Stimulated activated CD8-positive, alpha-beta memory T cell treated with anti-CD3 and anti-CD28 coated beads, Interleukin-7, amount 100 ng/mL, for 4 hours (primary cell): ENCODE results near the gene SENP3.

Source experiments
- DNase-seq, 2 donors: peaks; one replicate each; pipeline ENCODE4 v3.0.0-alpha.2; 2020; ENCODE audit warnings: low read depth in 2 of 2

SENP3 gene

DNA sequence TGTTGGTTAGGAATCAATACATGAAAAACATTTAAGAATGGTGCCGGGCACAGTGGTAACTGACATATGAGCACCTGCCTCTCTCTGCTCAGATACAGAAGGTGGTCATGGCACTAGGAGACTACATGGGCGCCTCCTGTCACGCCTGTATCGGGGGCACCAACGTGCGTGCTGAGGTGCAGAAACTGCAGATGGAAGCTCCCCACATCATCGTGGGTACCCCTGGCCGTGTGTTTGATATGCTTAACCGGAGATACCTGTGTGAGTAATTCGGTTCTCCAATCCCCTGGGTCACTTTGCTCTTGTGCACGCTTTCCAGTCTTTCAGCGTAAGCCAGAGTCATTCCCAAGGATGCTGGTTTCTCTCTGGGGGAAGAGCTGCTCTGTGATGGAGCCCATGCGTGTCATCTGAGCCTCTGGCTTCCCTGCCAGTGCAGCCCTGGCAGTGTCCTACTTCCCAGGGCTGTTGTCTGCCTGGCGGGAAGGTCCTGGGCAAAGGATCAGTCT lies 14.8 kb downstream of the SENP3 start:
- no peak for DNase-seq

DNA sequence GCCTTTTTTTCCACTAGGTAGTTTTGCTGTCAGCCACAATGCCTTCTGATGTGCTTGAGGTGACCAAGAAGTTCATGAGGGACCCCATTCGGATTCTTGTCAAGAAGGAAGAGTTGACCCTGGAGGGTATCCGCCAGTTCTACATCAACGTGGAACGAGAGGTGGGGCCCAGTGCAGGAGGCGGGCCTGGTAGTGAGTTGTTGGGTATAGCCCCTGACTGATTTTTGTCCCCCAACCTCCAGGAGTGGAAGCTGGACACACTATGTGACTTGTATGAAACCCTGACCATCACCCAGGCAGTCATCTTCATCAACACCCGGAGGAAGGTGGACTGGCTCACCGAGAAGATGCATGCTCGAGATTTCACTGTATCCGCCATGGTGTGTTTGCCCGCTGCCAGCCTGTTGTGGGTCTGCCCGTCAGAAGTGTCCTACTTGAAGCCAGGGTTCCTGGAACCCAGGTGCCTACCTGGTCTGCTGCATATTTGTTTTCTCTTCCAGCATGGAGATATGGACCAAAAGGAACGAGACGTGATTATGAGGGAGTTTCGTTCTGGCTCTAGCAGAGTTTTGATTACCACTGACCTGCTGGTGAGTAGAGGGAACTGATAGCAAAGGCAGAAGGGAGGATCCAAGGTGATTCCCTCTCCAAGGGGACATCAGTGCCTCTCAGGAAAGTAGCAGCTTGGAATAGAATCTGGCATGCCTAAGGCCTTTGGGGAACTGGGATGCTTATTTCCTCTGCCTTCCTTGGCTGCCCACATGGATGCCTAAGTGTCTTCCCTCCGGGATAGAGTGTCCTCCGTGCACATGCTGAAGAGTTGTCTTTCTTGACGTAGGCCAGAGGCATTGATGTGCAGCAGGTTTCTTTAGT lies 15.8 kb downstream of the SENP3 start:
- no peak for DNase-seq

DNA sequence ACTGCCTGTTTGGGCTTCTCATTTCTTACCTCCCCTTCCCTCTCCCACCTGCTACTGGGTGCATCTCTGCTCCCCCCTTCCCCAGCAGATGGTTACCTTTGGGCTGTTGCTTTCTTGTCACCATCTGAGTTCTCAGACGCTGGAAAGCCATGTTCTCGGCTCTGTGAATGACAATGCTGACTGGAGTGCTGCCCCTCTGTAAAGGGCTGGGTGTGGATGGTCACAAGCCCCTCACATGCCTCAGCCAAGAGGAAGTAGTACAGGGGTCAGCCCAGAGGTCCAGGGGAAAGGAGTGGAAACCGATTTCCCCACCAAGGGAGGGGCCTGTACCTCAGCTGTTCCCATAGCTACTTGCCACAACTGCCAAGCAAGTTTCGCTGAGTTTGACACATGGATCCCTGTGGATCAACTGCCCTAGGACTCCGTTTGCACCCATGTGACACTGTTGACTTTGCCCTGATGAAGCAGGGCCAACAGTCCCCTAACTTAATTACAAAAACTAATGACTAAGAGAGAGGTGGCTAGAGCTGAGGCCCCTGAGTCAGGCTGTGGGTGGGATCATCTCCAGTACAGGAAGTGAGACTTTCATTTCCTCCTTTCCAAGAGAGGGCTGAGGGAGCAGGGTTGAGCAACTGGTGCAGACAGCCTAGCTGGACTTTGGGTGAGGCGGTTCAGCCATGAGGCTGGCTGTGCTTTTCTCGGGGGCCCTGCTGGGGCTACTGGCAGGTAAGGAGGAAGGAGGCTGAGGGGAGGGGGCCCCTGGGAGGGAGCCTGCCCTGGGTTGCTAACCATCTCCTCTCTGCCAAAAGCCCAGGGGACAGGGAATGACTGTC lies 17.5 kb downstream of the SENP3 start, which contains the start of gene CD68:
Gene CD68, plus strand, starts transcription at position 638 of the 833 bp plus-strand sequence. Its CDS starts 40 bp downstream, at position 678.
- peak; percentile 65 to 70 for DNase-seq

DNA sequence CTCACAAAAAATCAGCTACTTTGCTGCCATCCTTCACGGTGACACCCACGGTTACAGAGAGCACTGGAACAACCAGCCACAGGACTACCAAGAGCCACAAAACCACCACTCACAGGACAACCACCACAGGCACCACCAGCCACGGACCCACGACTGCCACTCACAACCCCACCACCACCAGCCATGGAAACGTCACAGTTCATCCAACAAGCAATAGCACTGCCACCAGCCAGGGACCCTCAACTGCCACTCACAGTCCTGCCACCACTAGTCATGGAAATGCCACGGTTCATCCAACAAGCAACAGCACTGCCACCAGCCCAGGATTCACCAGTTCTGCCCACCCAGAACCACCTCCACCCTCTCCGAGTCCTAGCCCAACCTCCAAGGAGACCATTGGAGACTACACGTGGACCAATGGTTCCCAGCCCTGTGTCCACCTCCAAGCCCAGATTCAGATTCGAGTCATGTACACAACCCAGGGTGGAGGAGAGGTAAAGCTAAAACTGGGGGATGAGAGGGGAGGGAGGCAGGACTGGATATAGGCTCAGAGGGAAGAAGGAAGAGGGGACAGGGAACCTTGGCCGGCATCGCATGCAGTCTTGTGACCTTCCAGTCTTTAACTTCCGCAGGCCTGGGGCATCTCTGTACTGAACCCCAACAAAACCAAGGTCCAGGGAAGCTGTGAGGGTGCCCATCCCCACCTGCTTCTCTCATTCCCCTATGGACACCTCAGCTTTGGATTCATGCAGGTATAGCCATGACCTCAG lies 18.3 kb downstream of the SENP3 start:
- DNase-seq = no peak

DNA sequence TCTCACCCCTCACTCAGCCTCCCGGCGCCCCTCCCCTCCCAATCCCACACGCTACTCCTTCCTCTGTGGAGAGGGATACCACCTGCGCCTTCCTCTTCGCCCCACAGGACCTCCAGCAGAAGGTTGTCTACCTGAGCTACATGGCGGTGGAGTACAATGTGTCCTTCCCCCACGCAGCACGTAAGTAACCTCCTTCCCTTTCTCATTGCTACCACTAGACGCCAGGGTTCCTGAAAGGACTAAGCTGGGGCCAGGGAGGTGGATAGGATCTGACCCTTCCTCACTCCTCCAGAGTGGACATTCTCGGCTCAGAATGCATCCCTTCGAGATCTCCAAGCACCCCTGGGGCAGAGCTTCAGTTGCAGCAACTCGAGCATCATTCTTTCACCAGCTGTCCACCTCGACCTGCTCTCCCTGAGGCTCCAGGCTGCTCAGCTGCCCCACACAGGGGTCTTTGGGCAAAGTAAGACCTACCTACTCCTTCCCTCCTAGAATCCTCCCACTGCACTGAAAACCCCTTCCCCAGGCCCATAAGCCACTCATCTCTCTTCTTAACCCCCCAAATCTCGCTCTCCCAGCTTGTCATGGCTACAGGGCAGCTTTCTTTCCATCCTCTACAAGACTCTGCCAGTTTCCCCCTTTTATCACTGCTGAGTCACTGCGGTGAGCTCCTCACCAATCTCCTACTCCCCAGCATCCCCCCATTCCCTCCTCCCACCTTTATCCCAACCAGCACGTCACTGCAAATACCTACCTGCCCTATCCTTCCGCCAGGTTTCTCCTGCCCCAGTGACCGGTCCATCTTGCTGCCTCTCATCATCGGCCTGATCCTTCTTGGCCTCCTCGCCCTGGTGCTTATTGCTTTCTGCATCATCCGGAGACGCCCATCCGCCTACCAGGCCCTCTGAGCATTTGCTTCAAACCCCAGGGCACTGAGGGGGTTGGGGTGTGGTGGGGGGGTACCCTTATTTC lies 19.2 kb downstream of the SENP3 start:
- DNase-seq = no peak

DNA sequence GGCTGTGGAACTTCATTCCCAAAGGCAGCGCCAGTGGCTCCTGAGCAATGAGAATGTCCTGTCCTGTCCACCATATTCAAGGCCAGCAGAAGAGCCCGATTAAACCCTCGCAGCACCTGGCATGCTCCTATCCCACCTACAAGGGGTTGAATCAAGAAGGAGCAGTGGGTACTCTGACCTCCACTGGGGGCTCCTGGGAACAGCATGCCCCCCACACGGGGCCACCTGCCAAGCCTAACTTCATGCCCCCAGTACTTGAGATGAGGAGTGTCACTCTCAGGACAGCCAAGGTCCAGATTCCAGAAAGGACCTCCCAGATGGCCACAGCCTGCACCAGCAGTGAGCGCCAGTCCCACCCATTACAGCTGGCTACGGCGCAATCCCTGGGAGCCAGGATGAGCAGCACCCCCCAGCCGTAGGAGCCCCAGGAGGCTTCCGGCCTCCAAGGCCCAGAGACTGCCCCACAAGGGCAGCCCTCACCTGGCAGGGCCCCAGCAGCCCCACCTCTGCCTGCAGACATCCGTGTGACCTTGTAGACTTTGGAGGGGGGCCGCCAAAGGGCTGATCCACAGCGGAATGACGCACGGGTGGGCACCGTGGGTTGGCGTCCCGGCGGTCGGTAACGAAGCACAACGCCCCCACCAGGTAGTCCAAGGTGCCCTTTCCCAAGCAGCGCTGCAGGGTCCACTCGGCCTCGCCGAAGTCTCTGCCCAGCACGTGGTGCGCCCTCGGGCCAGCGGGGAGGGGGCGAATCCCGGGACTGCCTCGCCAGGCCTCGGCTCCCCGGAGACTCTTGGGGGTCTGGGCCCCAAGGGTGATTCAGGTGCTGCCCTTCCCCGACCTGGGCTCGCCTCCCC lies 20.9 kb downstream of the SENP3 start:
- DNase-seq = no peak

DNA sequence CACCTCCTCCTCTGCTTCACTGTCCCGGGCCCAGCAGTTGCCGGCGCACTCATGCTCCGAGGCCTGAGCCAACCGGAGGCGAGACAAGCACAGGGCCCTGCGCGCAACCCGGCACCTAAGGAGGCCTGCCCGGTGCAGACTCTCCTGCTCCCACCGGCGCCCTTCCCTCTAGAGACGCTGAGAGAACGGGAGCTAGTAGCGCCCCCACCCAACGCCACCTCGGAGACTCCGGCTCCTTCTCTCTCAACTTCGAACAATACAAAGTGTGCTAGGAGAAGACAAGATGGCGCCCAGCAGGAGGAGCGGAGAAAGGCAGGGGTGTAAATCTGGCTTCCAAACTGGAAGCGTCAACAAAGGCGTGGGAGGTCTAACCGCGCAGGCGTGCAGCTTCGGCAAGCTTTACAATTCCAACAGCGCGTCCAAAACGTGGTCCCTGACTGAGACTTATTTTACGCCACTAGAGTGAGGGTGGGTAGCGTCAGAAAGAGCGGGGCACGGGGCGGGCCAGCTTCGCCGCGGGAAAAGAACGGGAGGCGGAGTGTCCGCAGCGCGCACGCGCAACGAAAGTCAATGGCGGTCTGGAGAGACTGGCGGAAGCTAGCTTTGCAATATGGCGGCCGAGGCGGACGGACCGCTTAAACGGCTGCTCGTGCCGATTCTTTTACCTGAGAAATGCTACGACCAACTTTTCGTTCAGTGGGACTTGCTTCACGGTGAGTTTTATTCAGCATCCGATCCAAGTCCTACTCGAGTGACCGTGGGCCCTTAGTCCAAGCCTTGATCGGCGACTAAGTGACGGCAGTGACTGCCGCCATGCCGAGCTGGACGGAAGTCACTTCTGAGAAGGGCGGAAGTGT lies 21.8 kb downstream of the SENP3 start, which contains the start of gene MPDU1:
Gene MPDU1, plus strand, starts transcription at position 600 of the 857 bp plus-strand sequence. Its CDS starts 11 bp downstream, at position 611.
- peak; percentile 91 to 93 for DNase-seq

DNA sequence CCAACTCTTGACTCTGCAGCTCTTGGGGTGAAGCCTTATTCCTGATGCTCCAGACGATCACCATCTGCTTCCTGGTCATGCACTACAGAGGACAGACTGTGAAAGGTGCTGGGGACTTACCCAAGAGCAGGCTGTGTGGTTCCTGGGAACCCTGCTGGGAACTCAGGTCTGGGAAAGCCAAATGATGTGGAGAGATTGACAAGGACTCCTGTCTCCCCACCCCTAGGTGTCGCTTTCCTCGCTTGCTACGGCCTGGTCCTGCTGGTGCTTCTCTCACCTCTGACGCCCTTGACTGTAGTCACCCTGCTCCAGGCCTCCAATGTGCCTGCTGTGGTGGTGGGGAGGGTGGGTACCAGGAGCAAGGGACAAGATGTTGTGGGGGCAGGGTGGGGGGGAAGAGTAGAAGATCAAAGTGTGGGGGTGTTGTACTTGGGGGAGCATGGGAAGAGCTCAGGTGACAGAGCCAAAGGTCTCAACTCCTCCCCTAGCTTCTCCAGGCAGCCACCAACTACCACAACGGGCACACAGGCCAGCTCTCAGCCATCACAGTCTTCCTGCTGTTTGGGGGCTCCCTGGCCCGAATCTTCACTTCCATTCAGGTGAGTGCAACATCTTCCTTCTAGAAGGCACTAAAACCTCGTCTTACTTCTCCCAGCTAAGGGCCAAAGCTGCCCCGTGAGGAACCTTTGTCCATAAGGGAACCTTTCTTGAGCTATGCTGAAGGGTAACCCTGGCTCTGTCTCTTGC lies 25.1 kb downstream of the SENP3 start:
- DNase-seq = no peak

DNA sequence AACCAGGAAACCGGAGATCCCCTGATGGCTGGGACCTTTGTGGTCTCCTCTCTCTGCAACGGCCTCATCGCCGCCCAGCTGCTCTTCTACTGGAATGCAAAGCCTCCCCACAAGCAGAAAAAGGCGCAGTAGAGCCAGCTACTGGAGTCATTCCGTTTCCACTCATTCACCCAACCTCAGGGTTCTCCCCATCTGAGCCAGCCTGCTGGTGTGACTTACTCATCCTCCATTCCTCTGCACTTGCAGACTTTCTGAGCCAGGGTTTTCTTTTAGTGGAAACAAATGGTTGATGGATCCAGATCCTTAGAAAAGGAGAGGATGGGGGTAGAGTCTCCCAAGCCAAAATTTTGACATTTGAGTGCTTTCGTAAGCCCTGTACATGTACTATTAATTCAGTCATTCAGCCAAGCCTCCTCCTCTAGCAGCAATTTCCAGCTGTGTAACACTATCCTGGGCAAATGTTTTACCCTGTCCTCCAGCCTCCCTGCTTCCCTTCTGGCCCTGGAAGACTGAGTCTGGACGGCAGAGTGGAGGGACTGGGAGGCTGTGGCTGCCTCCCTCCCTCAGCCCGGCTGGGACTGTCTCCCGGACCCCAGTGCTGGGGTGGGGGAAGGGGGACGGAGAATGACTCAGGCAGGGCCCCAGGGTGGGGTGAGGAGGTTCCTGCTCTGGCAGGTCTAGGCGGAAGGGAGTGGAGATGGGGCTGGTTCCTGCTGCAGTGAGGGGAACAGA lies 25.9 kb downstream of the SENP3 start:
- DNase-seq = no peak

DNA sequence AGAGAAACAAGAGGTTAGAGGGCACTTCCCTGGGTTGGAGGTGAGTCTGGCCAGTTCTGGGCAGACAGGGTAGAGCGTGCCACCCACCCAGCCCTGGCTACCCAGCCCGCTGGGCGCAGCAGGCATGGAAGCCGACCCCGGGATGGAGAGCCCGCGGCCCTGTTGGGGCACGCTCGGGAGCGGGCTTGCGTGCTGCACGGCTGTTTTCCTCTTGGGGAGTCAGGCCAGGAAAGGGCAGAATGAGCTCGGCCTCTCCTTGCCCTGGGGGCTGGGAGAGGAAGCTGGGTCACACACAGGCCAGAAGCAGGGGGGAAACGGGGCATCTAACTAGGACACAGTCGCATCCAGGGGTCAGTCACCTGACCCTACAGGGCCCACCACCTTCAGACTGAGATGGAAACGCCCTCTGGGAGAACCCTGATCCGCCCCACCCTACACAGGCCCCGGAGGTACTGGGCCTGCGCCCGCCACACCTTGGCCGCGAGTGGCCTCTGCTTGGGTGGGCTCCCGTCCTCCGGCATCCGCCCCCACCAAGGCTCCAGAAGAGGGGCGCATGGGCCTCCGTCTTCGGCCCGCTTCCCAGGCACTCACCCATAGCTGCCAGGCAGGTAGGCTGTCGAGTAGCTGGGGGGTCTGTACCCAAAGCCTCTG lies 27.0 kb downstream of the SENP3 start:
- no peak for DNase-seq

DNA sequence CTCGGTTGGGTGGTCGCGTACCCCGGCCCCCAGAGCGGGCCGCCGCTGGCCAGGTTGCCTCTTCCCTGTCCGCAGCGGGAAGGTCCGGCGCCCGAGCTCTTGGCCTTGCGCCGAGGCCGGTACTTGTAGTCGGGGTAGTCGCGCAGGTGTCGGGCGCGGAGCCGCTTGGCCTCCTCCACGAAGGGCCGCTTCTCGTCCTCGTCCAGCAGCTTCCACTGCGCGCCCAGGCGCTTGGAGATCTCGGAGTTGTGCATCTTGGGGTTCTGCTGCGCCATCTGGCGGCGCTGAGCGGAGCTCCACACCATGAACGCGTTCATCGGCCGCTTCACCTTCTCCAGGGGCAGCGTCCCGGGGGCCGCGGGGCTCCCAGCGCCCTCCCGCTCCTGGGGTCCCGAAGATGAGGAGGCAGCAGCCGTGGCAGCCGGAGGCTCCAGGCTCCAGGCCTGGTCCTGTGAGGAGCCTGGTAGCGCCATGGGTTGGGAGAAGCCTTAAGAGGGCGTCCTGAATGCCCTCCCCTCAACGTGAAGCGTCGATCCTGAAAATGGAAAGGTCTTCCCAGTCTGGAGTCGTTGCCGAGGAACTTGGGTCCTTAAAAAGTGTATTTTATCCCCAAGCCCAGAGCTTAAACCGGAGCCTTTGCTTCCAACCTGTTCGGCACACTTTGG lies 27.6 kb downstream of the SENP3 start:
- DNase-seq = peak; percentile 22 to 55

DNA sequence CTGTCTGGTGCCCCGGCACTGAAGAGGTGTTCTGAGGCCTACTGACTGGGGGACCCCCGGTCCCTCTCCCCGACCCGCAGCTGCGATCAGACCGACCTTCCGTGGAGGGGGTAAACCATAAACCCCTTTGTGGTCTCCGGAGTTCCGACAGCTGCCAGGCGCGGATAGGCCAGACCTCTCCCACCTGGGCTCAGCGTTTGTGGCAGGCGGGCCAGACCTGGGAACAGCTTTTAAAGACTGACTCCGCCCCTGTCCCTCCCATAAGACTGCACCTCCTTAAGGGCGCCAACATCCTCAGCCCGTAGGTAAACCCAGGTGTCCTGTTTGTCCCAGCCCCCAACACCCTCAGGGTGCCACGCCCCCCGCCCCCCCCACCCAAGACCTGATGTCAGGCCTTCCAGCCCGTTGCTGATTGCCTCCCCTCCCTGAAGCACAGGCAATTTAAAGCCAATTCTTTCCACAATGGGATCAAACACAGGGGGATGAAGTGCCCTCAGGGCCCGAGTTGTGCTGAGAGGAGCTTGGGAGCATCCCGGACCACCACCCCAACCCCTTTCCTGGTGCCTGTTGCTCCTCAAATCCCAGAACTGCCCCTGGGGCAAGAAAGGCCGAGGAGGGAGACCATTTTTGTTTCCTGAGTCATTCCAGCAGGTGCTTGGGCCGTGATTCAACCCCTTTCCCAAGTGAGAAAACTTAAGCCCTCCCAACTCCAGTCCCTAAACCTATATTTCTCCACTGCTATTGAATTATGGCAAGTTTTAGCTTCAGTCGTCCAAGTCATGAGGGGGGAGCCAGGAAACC lies 28.4 kb downstream of the SENP3 start, which contains the start of gene SOX15:
Gene SOX15, minus strand, starts transcription at position 204 of the 801 bp plus-strand sequence. CDS start 418 bp downstream, outside the sequence.
- no peak for DNase-seq

DNA sequence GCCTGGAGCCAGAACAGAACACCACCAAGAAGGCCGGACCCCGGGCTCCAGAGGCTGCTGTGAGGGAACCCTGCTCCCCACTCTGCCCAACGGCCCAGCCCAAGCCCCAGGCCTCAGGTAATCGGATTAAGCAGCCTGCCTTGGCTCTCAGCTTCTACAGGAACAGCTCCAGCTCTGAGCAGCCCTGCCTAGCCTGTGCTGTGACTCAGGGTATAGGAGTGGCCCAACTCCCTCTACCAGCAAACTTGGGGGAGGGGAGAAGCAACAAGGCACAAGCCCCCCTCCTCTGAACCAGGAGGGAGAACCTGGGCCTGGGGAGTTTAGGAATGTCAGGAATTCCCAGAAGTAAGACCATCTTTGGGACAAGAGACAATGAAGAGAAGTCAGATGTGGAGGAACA lies 29.0 kb downstream of the SENP3 start:
- DNase-seq = no peak

DNA sequence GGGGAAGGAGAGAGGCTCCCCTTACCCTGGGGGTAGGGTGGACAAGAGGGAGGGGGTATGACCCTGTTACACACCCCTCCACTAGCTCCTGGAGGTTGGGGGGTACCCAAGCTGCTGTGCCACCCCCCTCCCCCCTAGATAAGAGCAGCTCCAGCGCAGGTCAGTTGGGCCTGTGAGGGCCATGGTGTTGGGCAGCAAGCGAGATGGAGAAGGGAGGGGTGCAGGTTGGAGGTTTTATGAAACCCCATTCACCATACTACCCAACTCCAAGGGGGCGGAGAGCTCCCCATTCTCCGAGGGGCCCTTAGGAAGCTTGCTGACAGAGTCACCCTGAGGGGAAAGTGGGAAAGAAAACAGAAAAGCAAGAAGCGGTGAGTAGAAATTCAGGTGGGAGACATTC lies 29.9 kb downstream of the SENP3 start:
- no peak for DNase-seq

DNA sequence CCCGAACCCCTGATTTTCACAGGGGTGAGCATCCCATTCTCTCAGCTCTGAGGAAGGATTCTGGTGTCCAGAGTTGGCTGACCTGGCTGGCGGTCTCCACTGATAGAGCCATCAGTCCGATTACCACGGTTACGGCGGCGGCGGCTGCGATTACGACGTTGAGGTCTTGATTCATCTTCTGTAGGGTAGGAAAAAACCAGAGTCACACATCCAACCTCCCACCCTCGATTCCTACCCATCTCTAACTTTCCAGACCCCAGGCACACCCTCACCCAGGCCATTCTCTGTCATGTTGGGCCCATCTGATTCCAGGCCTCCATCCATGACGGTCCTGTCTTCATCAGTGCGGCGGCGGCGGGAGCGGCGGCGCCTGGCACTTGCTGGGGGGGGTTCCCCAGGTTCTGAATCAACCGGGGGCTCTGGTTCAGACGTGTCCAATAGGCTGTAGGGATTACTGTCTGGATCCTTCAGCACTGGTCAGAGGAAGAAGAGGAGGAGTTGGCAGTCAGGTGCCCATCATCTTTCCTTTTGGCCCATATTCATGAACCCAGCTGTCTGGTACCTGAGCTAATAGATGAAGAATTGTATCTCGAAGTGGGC lies 30.8 kb downstream of the SENP3 start:
- no peak for DNase-seq
